ENCODE measurements around the gene RNF207.
A peak's percentile ranks its signal among the peaks of the same experiment; 100 is the strongest.

RNF207 gene

DNA sequence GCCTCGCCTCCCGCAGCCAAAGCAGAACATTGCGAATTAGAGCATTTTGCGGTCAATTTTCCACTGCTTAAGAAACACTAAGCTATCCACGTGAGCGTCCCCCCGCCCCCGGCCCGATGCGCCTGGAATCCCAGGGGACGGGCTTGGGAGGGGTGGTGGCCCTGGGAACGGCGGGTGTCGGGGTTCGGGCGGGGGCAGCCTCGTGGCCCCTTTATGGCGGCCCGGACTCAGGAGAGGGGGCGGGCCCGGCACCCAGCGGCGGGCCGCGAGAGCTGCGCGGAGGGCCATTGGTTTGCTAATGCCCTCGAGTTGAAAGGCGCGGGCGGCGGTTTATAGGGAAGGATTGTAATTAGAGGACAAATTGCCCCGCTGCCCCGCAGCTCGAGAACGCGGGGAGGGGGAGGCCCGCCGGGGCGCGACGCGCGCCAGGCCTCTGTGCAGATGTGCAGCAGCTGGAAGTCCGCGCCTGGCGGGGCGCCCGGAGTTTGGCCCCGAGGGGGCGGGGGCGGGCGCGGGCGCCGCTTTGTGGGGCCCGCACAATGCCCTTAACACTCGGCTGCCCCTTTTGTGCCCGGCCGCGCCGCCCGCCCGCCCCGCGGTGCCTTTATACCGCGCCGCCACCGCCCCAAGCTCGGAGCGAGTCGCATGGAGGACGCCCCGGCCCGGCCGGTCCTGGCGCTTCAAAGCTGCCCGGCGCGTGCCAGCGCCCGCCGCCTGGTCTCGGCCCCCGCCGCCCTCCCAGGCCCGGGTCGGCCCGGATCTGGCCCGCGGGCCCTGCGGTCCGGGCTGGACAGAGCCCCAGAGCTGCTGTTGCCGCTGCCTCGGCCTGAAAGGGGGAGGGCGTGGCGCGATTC, 36.2 kb downstream of the RNF207 start:
- H3K4me3 ChIP-seq (ENCODE audit: control insufficient read depth, low read depth, low read length) = no peak overlapping the region
- TF ChIP-seq, protein P1, sequence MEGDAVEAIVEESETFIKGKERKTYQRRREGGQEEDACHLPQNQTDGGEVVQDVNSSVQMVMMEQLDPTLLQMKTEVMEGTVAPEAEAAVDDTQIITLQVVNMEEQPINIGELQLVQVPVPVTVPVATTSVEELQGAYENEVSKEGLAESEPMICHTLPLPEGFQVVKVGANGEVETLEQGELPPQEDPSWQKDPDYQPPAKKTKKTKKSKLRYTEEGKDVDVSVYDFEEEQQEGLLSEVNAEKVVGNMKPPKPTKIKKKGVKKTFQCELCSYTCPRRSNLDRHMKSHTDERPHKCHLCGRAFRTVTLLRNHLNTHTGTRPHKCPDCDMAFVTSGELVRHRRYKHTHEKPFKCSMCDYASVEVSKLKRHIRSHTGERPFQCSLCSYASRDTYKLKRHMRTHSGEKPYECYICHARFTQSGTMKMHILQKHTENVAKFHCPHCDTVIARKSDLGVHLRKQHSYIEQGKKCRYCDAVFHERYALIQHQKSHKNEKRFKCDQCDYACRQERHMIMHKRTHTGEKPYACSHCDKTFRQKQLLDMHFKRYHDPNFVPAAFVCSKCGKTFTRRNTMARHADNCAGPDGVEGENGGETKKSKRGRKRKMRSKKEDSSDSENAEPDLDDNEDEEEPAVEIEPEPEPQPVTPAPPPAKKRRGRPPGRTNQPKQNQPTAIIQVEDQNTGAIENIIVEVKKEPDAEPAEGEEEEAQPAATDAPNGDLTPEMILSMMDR (conservative IDR thresholded peaks at IDR 0.05; ENCODE audit: control insufficient read depth, insufficient read depth, low read depth, low read length) = no peak
- no peak for DNase-seq (ENCODE audit: low read depth)

DNA sequence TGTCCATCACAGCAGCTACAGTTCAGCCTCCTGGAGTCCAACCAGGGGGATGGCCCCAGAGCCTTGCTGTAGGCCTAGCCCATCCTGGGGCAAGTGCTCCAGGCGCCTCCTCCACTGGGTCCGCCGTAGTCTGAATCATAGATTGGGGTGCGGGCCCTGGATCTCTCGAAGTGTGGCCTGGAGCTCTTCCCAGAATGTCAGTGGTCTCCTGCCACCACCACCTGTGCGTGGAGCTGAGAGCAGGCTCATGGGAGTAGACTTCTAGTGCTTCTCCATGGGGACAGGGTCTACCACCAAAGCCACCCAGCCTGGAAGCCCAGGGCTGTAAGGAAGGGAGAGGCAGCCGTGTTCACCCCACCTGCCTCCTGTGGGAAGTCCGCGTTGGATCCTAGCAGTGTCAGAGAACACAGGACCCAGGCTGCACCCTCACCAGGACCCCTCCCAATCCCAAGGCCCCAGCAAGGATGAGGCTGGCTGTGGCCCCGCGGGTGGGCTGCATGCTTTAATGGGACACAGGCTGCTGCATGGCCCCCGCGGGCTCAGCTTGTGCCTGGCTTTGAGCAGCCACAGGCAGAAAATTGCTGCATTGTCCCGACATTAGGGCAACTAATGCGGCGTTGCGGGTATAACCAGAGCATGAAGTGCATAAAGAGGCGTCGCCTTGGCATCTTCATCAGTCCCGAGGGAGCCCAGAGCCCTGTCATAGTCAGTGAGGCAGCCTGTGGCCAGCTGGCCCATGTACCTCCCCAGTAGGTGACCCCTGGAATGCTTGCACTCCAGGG, 37.3 kb downstream of the RNF207 start:
- no peak for DNase-seq (ENCODE audit: low read depth)

GRCh38 chr1:6243993-6244392, 38.1 kb downstream of the RNF207 start, which contains the start of gene HES3:
TSS of gene HES3 (plus strand) at chr1:6244179. CDS start at chr1:6244366, 187 bp downstream.
- H3K4me3 ChIP-seq (ENCODE audit: control insufficient read depth, low read depth, low read length) = no peak within 1 kb of the TSS
- DNase-seq (ENCODE audit: low read depth) = no peak
- TF ChIP-seq, protein P1 (conservative IDR thresholded peaks at IDR 0.05; ENCODE audit: control insufficient read depth, insufficient read depth, low read depth, low read length) = no peak

More for the DNA sequence above, 37.3 kb downstream of the RNF207 start:
- no peak overlapping the region for H3K4me3 ChIP-seq (ENCODE audit: control insufficient read depth, low read depth, low read length)
- TF ChIP-seq, protein P1 (conservative IDR thresholded peaks at IDR 0.05; ENCODE audit: control insufficient read depth, insufficient read depth, low read depth, low read length) = no peak

- no peak overlapping the region for H3K4me3 ChIP-seq (ENCODE audit: control insufficient read depth, low read depth, low read length)
- DNase-seq (ENCODE audit: low read depth) = no peak
- TF ChIP-seq, protein P1 (conservative IDR thresholded peaks at IDR 0.05; ENCODE audit: control insufficient read depth, insufficient read depth, low read depth, low read length) = no peak
Measured at GRCh38 chr1:6244401-6245049, 38.6 kb downstream of the RNF207 start.

DNA sequence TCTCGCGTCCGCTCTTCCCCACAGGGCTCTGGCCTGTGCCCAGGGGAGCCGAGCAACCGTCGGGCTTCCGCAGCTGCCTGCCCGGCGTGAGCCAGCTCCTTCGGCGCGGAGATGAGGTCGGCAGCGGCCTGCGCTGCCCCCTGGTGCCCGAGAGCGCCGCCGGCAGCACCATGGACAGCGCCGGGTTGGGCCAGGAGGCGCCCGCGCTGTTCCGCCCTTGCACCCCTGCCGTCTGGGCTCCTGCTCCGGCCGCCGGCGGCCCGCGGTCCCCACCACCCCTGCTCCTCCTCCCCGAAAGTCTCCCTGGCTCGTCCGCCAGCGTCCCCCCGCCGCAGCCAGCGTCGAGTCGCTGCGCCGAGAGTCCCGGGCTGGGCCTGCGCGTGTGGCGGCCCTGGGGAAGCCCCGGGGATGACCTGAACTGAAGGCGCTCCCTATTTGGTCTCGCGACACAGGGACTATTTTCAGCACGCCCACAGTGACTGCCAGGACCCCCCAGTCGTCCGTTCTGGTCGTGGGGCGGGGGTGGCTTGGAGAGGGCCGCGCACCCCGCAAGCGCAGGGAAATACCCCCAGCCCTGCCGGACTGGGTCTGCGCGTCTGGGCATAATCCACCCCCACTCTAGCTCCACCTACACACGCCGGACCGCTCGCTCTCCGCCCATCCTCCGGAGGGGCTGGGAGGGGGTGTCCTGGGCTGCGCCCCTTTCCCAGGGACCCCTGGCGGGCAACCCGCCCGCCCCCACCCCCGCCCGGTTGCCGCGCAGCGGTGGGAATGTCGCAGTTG, 39.4 kb downstream of the RNF207 start:
- DNase-seq (ENCODE audit: low read depth) = peak; percentile 69
- TF ChIP-seq, protein P1 (conservative IDR thresholded peaks at IDR 0.05; ENCODE audit: control insufficient read depth, insufficient read depth, low read depth, low read length) = peak; percentile 54
- no peak overlapping the region for H3K4me3 ChIP-seq (ENCODE audit: control insufficient read depth, low read depth, low read length)

All from fibroblast of mammary gland (primary cell).